ENCODE measurements around the gene CMYA5.

- no peak for TF ChIP-seq POLR2A (IDR thresholded peaks at IDR 0.05)
- TF ChIP-seq CTCF (IDR thresholded peaks at IDR 0.05): no peak
- TF ChIP-seq POLR2AphosphoS5 (IDR thresholded peaks at IDR 0.05): no peak
Observed at GRCh38 chr5:79742549-79743136, 53.0 kb downstream of the CMYA5 start.

Data from prostate gland (tissue), 2 donors.